Measurements from ENCODE around the gene PCNP. TPM values are rescaled to one million over a fixed set of nuclear protein-coding genes. Genes with fewer than 3 reads are reported as not detected.

Gene PCNP
- total and polyA plus RNA-seq, 9 of the 15 experiments (the other 6 are each of a cell fraction or from before 2014, with no cell fraction given) = 54.3 to 170 (median 150) TPM

GRCh38 chr3:101571028-101571895 lies 2.7 kb upstream of the PCNP start:
- Histone ChIP-seq H3K4me1 (replicated peaks in 1 of 2; ENCODE audit: control insufficient read depth in 2 of 2, insufficient read depth in 2 of 2, low read length in 2 of 2) (peaks cover 18 to 19% of the 10 kb centered on the region in 2 experiments; a peak in 4 of 5 replicates), H3K27me3 (ENCODE audit: control insufficient read depth in 2 of 2, insufficient read depth in 2 of 2, low read length in 2 of 2) (no peaks in the 10 kb centered on the region), H3K9me3 (replicated peaks; ENCODE audit: control insufficient read depth, insufficient read depth, low read depth, low read length) (no peaks in the 10 kb centered on the region), H3K36me3 (ENCODE audit: control insufficient read depth, insufficient read depth, low read length) (peaks cover 20% of the 10 kb centered on the region; the same call in 1 of the 3 replicates), H4K20me1 (replicated peaks; ENCODE audit: control insufficient read depth, insufficient read depth, low read length) (no peaks in the 10 kb centered on the region), H3K4me3 (no peak overlapping the region), H3K4me2 (ENCODE audit: insufficient read depth, low read length) (peak overlapping the region; percentile 10; the same call in 1 of the 2 replicates), H2AFZ (ENCODE audit: low read depth, low read length) (peak overlapping the region; percentile 22; the same call in 1 of the 2 replicates), H3K9ac (ENCODE audit: insufficient read depth in 1 of 2, low read depth in 2 of 2, low read length in 2 of 2) (no peak overlapping the region), H3K79me2 (ENCODE audit: control insufficient read depth, insufficient read depth, low read length) (peaks cover 44% of the 10 kb centered on the region), H3K27ac (ENCODE audit: extremely low read depth, low read depth, low read length) (no peak overlapping the region; the same call in 2 of the 3 replicates), H3K9me1 (ENCODE audit: control insufficient read depth, insufficient read depth, low read length) (no peaks in the 10 kb centered on the region)
- peak; percentile 19 for FAIRE-seq
- ChIA-PET CTCF (ENCODE audit: low intra/inter-chr PET ratio) (no interaction called here), POLR2A (interaction anchor here (0.8 to 1.0 kb wide), 2 partner anchors 9 to 59 kb away, joined by 5 read pairs; no protein-coding TSS in a partner anchor)
- 18% methylated on average over 8 of the region's 9 CpGs for WGBS (ENCODE audit: insufficient coverage, low coverage, missing lambda C conversion rate)
- in situ Hi-C loops (cut with MboI) = loop anchor here (10.0 kb wide), 1 partner anchor 114 kb away; the partner anchor contains the start of gene RPL24
- no TSS peak for BruUV-seq (replicated peaks)
- DNase-seq (ENCODE audit: extremely low read depth in 1 of 4, low spot score in 3 of 4) = no peak
- intact Hi-C loops (cut with micrococcal nuclease) = no loop called here
- no peak for ATAC-seq
- TF ChIP-seq ZSCAN32 (CRISPR knock-in tag; IDR thresholded peaks at IDR 0.05) = no peak
- TF ChIP-seq RBM14 (IDR thresholded peaks at IDR 0.05; ENCODE audit: borderline replicate concordance, insufficient read depth, low read depth, low read length) = no peak
- no peak for TF ChIP-seq TAF7 (tag; IDR thresholded peaks at IDR 0.05)
- no peak for TF ChIP-seq ARID1B (IDR thresholded peaks at IDR 0.05)
- no peak for TF ChIP-seq SAFB2 (IDR thresholded peaks at IDR 0.05; ENCODE audit: borderline replicate concordance, low read depth, low read length, severe bottlenecking)
- no peak for TF ChIP-seq NCOA2 (IDR thresholded peaks at IDR 0.05; ENCODE audit: partially characterized antibody in 2 of 2)
- TF ChIP-seq POLR2AphosphoS5 (IDR thresholded peaks at IDR 0.05; ENCODE audit: control insufficient read depth, insufficient read depth, low read depth, low read length) = no peak
- peak; percentile 48 for TF ChIP-seq ATF3 (IDR thresholded peaks at IDR 0.05)
- no peak for TF ChIP-seq ATF3 (CRISPR knock-in tag; conservative IDR thresholded peaks at IDR 0.05)
- no peak for TF ChIP-seq TFAM (CRISPR knock-in tag; conservative IDR thresholded peaks at IDR 0.05)
- no peak for TF ChIP-seq ZNF263 (CRISPR knock-in tag; IDR thresholded peaks at IDR 0.05; ENCODE audit: borderline replicate concordance)
- TF ChIP-seq PML (IDR thresholded peaks at IDR 0.05; ENCODE audit: low read length) = no peak
- TF ChIP-seq PHTF2 (CRISPR knock-in tag; IDR thresholded peaks at IDR 0.05) = no peak
- TF ChIP-seq NFATC3 (IDR thresholded peaks at IDR 0.05) = no peak
- TF ChIP-seq CREB3L1 (IDR thresholded peaks at IDR 0.05; ENCODE audit: borderline replicate concordance, low read depth) = no peak
- TF ChIP-seq ZNF23 (CRISPR knock-in tag; IDR thresholded peaks at IDR 0.05) = no peak
- no peak for TF ChIP-seq SMC3 (conservative IDR thresholded peaks at IDR 0.05; ENCODE audit: insufficient read depth, low read depth, low read length)

All from K562 (cell line).